ENCODE results near the gene CES5A. TPM values are rescaled to one million over a fixed set of nuclear protein-coding genes. Genes with fewer than 3 reads are reported as not detected.

The CES5A gene
- total and polyA plus RNA-seq, 2 of the 8 experiments (the other 6 are each of a cell fraction or from before 2014, with no cell fraction given): not detected

GRCh38 chr16:55892821-55893220 lies 17.6 kb upstream of the CES5A start:
- no peaks in the 10 kb centered on the region for H3K27me3 ChIP-seq (replicated peaks in 1 of 4; ENCODE audit: control insufficient read depth in 3 of 4, extremely low read depth in 1 of 4, insufficient read depth in 3 of 4, low read length in 3 of 4)
- H3K79me1 ChIP-seq (ENCODE audit: low read depth, low read length): no peaks in the 10 kb centered on the region
- H3K18ac ChIP-seq (ENCODE audit: extremely low read depth, low read length): no peak overlapping the region
- no peaks in the 10 kb centered on the region for H3K36me3 ChIP-seq (ENCODE audit: control insufficient read depth in 2 of 4, insufficient read depth in 4 of 4, low read length in 3 of 4)
- H2AFZ ChIP-seq (ENCODE audit: low read length): no peak overlapping the region
- H3K4me3 ChIP-seq (ENCODE audit: extremely low read depth in 1 of 4, insufficient read depth in 2 of 4, low read depth in 3 of 4, low read length in 4 of 4): no peak overlapping the region
- no peak overlapping the region for H3K4me2 ChIP-seq (ENCODE audit: insufficient read depth in 1 of 2, low read depth in 2 of 2, low read length in 2 of 2)
- no peaks in the 10 kb centered on the region for H3K79me2 ChIP-seq (ENCODE audit: control insufficient read depth in 1 of 2, insufficient read depth in 2 of 2, low read length in 2 of 2)
- no peak overlapping the region for H4K91ac ChIP-seq (replicated peaks; ENCODE audit: insufficient read length, low read length)
- POLR2A ChIA-PET (ENCODE audit: partially characterized antibody): no interaction called here
- H3K9ac ChIP-seq (replicated peaks in 1 of 4; ENCODE audit: extremely low read depth in 1 of 4, low read depth in 3 of 4, low read length in 3 of 4): no peak overlapping the region
- no peak overlapping the region for H3K56ac ChIP-seq (replicated peaks; ENCODE audit: insufficient read length, low read depth, low read length)
- H2BK15ac ChIP-seq (ENCODE audit: low read length): no peak overlapping the region
- no peak overlapping the region for H2BK12ac ChIP-seq (ENCODE audit: low read depth, low read length)
- 65% methylated on average over 2 of the region's 2 CpGs; no CpG with 5 or more reads in 1 of the 2 experiments for WGBS, 2 experiments (ENCODE audit: extremely low coverage in 1 of 2, insufficient coverage in 1 of 2, insufficient read length in 1 of 2, insufficient replicate concordance in 2 of 2, low coverage in 1 of 2, low lambda C conversion rate in 2 of 2, missing lambda C conversion rate in 1 of 2)
- no peaks in the 10 kb centered on the region for H4K20me1 ChIP-seq (replicated peaks in 1 of 2; ENCODE audit: control insufficient read depth in 1 of 2, insufficient read depth in 2 of 2, low read length in 2 of 2)
- CTCF ChIA-PET (ENCODE audit: partially characterized antibody): interaction anchor here (0.6 to 0.7 kb wide), 2 partner anchors 18 to 40 kb away, joined by 3 read pairs; no protein-coding TSS in a partner anchor
- H3K9me3 ChIP-seq (ENCODE audit: insufficient read depth in 2 of 2, low read depth in 1 of 2, low read length in 1 of 2): peaks cover 5 to 6% of the 10 kb centered on the region in 2 experiments; a peak in 1 of 4 replicates
- H2AK5ac ChIP-seq (ENCODE audit: low read depth, low read length): no peak overlapping the region
- H4K5ac ChIP-seq (ENCODE audit: insufficient read length, low read depth, low read length): no peak overlapping the region
- peaks cover 0 to 3% (median 0%) of the 10 kb centered on the region in 4 experiments; a peak in 1 of 7 replicates for H3K4me1 ChIP-seq (replicated peaks in 1 of 4; ENCODE audit: control insufficient read depth in 3 of 4, insufficient read depth in 4 of 4, low read length in 3 of 4)
- no peak overlapping the region for H3K27ac ChIP-seq (ENCODE audit: low read depth, low read length)
- DNase-seq (ENCODE audit: low read depth in 1 of 2, low spot score in 2 of 2) (no peak), FAIRE-seq (no peak)
- no peak overlapping the region for H4K8ac ChIP-seq (ENCODE audit: extremely low read depth, insufficient read depth, low read length)
- no peak overlapping the region for H3K4ac ChIP-seq (replicated peaks; ENCODE audit: insufficient read length, low read depth, low read length)
- H2BK5ac ChIP-seq (ENCODE audit: low read depth, low read length): no peak overlapping the region
- H2BK120ac ChIP-seq (replicated peaks; ENCODE audit: low read depth, low read length): no peak overlapping the region
- no peak overlapping the region for H3K14ac ChIP-seq (ENCODE audit: insufficient read length)
- H3K23me2 ChIP-seq (ENCODE audit: low read depth, low read length): no peaks in the 10 kb centered on the region; the same call in 1 of the 2 replicates
- H2BK20ac ChIP-seq (ENCODE audit: low read length): no peak overlapping the region
- TF ChIP-seq NRF1 (IDR thresholded peaks at IDR 0.05; ENCODE audit: low read depth, low read length): no peak
- no peak for TF ChIP-seq GTF2F1 (IDR thresholded peaks at IDR 0.05; ENCODE audit: borderline replicate concordance, low read depth, low read length)
- no peak for TF ChIP-seq KDM1A (IDR thresholded peaks at IDR 0.05; ENCODE audit: borderline replicate concordance, low read length)
- no peak for TF ChIP-seq BACH1 (IDR thresholded peaks at IDR 0.05; ENCODE audit: low read length)
- no peak for TF ChIP-seq HDAC2 (IDR thresholded peaks at IDR 0.05; ENCODE audit: borderline replicate concordance in 1 of 2, low read depth in 2 of 2, low read length in 2 of 2)
- TF ChIP-seq JUN (IDR thresholded peaks at IDR 0.05; ENCODE audit: low read depth, low read length): no peak
- no peak for TF ChIP-seq GABPA (IDR thresholded peaks at IDR 0.05; ENCODE audit: borderline replicate concordance, insufficient read depth, low read length)
- TF ChIP-seq SUZ12 (IDR thresholded peaks at IDR 0.05; ENCODE audit: low read length): no peak
- no peak for TF ChIP-seq USF2 (IDR thresholded peaks at IDR 0.05; ENCODE audit: low read length)
- H3K23ac ChIP-seq (ENCODE audit: insufficient read length): no peak overlapping the region

Data from H1 (cell line).